GM18505 (cell line): ENCODE results near the gene EIF1AX.
A peak's percentile ranks its signal among the peaks of the same experiment; 100 is the strongest.
"Not testable (repeated sequence)": the region's sequence is repeated elsewhere in the genome, so short reads cannot be mapped to it uniquely, and the experiment has no call there.

Experiments used
- ATAC-seq: cut with Tn5 transposase; IDR thresholded peaks from one replicate; pipeline ENCODE4 v1.9.1; 2021; ENCODE audit not compliant: unreplicated experiment
- POLR2A ChIP-seq: IDR thresholded peaks from 4 replicates; pipeline ENCODE4 v1.6.1; 2011; ENCODE audit warnings: borderline replicate concordance; ENCODE audit not compliant: insufficient read depth, insufficient read length; ENCODE audit errors: extremely low read depth

Gene EIF1AX

GRCh38 chrX:20141281-20142220 is at the start of gene EIF1AX:
TSS of gene EIF1AX (minus strand) at chrX:20141838. CDS start at chrX:20141640, 198 bp downstream.
- TF ChIP-seq POLR2A, result peak; percentile 72

GRCh38 chrX:20189171-20189570 is 47.5 kb upstream of the EIF1AX start:
- TF ChIP-seq POLR2A, result no peak
- ATAC-seq, result no peak

More at GRCh38 chrX:20141281-20142220, at the start of gene EIF1AX:
- ATAC-seq, result peak; percentile 99

- no peak for ATAC-seq
Measured at GRCh38 chrX:20181598-20182329, 40.1 kb upstream of the EIF1AX start.

GRCh38 chrX:20177093-20177492 is 35.5 kb upstream of the EIF1AX start:
- no peak for TF ChIP-seq POLR2A
- ATAC-seq, result no peak

More at GRCh38 chrX:20181598-20182329, 40.1 kb upstream of the EIF1AX start:
- TF ChIP-seq POLR2A, result no peak

- no peak for TF ChIP-seq POLR2A
- no peak for ATAC-seq
Measured at GRCh38 chrX:20173856-20174255, 32.2 kb upstream of the EIF1AX start.

- no peak for ATAC-seq
Measured at GRCh38 chrX:20173313-20173712, 31.7 kb upstream of the EIF1AX start.

GRCh38 chrX:20171887-20172286 is 30.2 kb upstream of the EIF1AX start:
- ATAC-seq, result no peak
- no peak for TF ChIP-seq POLR2A

More at GRCh38 chrX:20173313-20173712, 31.7 kb upstream of the EIF1AX start:
- no peak for TF ChIP-seq POLR2A

- ATAC-seq, result not testable (repeated sequence)
Measured at GRCh38 chrX:20162516-20162915, 20.9 kb upstream of the EIF1AX start.

GRCh38 chrX:20159797-20160385 is 18.3 kb upstream of the EIF1AX start:
- no peak for TF ChIP-seq POLR2A
- no peak for ATAC-seq

- ATAC-seq, result no peak
- TF ChIP-seq POLR2A, result no peak
Measured at GRCh38 chrX:20151689-20152088, 10.1 kb upstream of the EIF1AX start.

- no peak for ATAC-seq
- TF ChIP-seq POLR2A, result no peak
Measured at GRCh38 chrX:20149326-20149725, 7.7 kb upstream of the EIF1AX start.

GRCh38 chrX:20147561-20147960 is 5.9 kb upstream of the EIF1AX start:
- no peak for TF ChIP-seq POLR2A
- ATAC-seq, result no peak

GRCh38 chrX:20144491-20144890 is 2.9 kb upstream of the EIF1AX start:
- no peak for ATAC-seq
- no peak for TF ChIP-seq POLR2A
